GM19324 (cell line): Measurements from ENCODE around the gene USP17L30.
"Not testable (repeated sequence)": the region's sequence is repeated elsewhere in the genome, so short reads cannot be mapped to it uniquely, and the experiment has no call there.

Source experiments
- ATAC-seq: cut with Tn5 transposase; IDR thresholded peaks from one replicate; pipeline ENCODE4 v1.9.1; 2021; ENCODE audit warnings: mild to moderate bottlenecking, moderate library complexity; ENCODE audit not compliant: unreplicated experiment, low FRiP score

Gene USP17L30

DNA sequence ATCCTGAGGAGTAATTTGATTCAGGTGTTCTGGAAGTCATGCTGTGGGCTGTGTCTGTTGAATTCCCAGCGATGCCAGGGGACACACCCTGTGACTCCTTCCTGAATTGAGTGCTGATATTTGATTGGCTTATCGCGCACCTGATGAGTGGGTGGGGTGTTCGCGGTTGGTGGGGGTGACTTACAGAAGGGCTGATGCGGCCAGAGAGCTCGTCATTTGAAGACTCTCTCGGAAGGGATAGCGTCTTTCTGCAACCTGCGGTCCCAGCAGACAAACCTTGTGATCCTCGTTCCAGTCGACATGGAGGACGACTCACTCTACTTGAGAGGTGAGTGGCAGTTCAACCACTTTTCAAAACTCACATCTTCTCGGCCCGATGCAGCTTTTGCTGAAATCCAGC is at the start of gene USP17L30:
USP17L30 (plus strand) TSS at position 301 of the 400 bp plus-strand sequence; CDS start at position 301, 0 bp downstream.
- ATAC-seq = not testable (repeated sequence)

DNA sequence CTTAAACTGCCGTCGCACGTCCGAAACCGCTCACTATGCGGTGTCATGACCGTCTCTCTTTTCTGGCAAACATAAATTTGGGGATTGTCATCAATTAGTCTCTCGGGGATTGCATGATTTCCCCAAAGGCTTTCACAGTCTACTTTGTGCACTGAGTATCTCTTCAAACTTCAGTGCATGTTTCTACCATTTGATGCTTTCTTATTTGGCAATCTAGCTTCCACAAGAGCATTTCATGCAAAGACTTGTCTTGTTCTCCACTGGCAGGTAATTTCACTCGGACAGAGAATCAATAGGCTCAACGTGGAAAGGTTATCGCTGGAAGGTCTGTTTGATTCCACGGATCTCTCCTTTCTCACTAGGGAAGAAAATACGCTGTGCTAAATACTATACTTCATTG is 38.7 kb upstream of the USP17L30 start:
- not testable (repeated sequence) for ATAC-seq

- not testable (repeated sequence) for ATAC-seq
These were observed 38.1 kb upstream of the USP17L30 start, which contains the start of gene USP17L24 for GRCh38 chr4:9324865-9325264. Gene USP17L24, plus strand, starts transcription at chr4:9325165. Its CDS starts 0 bp downstream, at chr4:9325165.

DNA sequence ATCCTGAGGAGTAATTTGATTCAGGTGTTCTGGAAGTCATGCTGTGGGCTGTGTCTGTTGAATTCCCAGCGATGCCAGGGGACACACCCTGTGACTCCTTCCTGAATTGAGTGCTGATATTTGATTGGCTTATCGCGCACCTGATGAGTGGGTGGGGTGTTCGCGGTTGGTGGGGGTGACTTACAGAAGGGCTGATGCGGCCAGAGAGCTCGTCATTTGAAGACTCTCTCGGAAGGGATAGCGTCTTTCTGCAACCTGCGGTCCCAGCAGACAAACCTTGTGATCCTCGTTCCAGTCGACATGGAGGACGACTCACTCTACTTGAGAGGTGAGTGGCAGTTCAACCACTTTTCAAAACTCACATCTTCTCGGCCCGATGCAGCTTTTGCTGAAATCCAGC is 33.3 kb upstream of the USP17L30 start, which contains the start of gene USP17L25:
USP17L25 (plus strand) TSS at position 301 of the 400 bp plus-strand sequence; CDS start at position 301, 0 bp downstream.
- not testable (repeated sequence) for ATAC-seq

GRCh38 chr4:9334358-9334757 is 28.6 kb upstream of the USP17L30 start, which contains the start of gene USP17L26:
Gene USP17L26, plus strand, starts transcription at chr4:9334658. Its CDS starts 0 bp downstream, at chr4:9334658.
- not testable (repeated sequence) for ATAC-seq

GRCh38 chr4:9339103-9339502 is 23.8 kb upstream of the USP17L30 start, which contains the start of gene USP17L5:
Gene USP17L5, plus strand, starts transcription at chr4:9339403. Its CDS starts 0 bp downstream, at chr4:9339403.
- ATAC-seq = not testable (repeated sequence)

DNA sequence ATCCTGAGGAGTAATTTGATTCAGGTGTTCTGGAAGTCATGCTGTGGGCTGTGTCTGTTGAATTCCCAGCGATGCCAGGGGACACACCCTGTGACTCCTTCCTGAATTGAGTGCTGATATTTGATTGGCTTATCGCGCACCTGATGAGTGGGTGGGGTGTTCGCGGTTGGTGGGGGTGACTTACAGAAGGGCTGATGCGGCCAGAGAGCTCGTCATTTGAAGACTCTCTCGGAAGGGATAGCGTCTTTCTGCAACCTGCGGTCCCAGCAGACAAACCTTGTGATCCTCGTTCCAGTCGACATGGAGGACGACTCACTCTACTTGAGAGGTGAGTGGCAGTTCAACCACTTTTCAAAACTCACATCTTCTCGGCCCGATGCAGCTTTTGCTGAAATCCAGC is 19.1 kb upstream of the USP17L30 start, which contains the start of gene USP17L27:
USP17L27 (plus strand) TSS at position 301 of the 400 bp plus-strand sequence; CDS start at position 301, 0 bp downstream.
- ATAC-seq = not testable (repeated sequence)

DNA sequence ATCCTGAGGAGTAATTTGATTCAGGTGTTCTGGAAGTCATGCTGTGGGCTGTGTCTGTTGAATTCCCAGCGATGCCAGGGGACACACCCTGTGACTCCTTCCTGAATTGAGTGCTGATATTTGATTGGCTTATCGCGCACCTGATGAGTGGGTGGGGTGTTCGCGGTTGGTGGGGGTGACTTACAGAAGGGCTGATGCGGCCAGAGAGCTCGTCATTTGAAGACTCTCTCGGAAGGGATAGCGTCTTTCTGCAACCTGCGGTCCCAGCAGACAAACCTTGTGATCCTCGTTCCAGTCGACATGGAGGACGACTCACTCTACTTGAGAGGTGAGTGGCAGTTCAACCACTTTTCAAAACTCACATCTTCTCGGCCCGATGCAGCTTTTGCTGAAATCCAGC is 14.3 kb upstream of the USP17L30 start, which contains the start of gene USP17L28:
USP17L28 (plus strand) TSS at position 301 of the 400 bp plus-strand sequence; CDS start at position 301, 0 bp downstream.
- ATAC-seq = not testable (repeated sequence)

DNA sequence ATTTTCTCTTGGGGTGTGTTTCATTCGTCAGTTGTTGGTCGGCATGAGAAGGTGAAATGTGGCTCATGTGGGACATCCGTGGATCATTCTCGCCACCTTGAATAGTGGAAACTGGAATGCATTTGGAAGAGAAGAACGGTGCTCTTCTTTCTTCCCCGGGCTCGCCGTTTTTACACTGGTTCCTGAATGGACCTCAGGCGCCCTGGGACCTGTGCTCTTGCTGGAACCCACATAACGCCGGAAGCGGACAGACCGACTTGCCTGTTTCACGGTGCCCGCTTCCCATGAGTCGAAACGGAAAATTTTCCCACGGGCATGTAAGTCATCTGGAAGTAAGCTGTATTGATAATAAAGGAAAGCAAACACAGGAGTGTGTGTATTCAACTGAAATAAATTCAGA is 12.1 kb upstream of the USP17L30 start:
- not testable (repeated sequence) for ATAC-seq

DNA sequence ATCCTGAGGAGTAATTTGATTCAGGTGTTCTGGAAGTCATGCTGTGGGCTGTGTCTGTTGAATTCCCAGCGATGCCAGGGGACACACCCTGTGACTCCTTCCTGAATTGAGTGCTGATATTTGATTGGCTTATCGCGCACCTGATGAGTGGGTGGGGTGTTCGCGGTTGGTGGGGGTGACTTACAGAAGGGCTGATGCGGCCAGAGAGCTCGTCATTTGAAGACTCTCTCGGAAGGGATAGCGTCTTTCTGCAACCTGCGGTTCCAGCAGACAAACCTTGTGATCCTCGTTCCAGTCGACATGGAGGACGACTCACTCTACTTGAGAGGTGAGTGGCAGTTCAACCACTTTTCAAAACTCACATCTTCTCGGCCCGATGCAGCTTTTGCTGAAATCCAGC is 9.6 kb upstream of the USP17L30 start, which contains the start of gene USP17L29:
USP17L29 (plus strand) TSS at position 301 of the 400 bp plus-strand sequence; CDS start at position 301, 0 bp downstream.
- ATAC-seq = not testable (repeated sequence)

- not testable (repeated sequence) for ATAC-seq
These were observed 17.0 kb downstream of the USP17L30 start for GRCh38 chr4:9379881-9380280.

DNA sequence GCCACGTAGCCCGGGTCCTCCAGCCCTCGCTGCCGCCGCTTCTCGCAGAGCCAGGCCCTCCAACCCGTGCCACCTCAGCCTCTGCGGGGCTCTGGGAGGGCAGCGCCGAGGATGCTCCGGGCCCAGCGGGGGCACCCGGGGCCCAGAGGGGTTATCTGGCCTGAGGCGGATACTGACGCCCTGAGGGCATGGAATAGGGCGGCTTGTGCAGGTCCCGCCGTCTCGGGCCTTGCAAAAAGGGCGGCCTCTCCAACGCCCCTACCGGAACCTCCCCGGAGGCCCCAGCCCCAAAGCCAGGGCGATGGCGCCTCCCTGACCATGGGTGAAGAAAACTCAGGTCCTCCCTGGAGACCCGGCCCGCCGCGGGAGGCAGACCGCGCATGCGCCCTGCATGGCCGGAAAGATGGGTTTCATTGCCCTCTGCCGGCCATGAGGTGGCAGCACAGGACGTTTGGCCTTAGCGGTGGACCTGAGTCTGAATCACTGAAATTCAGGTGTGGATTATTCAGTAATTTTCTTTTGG is 18.1 kb downstream of the USP17L30 start:
- not testable (repeated sequence) for ATAC-seq

GRCh38 chr4:9384126-9384525 is 21.2 kb downstream of the USP17L30 start:
- ATAC-seq = no peak

DNA sequence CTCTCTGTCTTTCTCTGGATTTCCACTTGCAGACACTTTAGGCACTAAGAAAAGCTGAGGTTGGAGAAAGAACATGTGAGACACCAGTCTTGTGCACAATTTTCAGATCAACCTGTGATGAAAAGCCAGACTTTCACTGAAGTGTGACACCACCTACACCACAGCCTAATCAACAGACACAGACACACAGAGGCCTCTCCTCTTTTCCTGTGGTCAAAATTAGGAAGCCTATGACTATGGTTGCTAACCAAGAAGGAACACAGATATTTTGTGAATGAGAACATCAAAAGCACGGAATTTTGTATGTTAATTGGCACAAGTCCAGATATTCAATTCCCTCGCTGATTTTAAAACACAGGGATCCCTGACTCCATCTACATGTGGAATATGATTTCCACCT is 26.1 kb downstream of the USP17L30 start:
- ATAC-seq = not testable (repeated sequence)

DNA sequence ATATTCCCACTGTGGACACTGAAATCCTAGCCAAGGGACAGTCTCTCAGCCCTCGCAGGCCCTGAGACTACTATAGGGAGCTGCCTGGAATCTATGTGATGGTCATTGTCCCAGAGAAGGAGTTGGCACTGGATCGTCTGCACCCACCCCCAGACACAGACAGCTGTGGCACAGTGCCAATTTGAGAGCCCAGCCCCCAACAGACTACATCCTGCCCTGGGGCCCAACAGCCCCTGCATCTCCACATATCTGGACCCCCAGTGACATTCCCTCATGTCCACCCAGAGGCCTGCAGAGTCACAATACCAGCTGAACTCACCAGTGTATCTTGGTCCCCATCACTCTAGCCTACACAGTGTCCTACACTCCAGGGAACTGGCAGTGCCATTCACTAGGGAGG is 42.8 kb downstream of the USP17L30 start:
- not testable (repeated sequence) for ATAC-seq

- ATAC-seq = not testable (repeated sequence)
These were observed 43.6 kb downstream of the USP17L30 start for GRCh38 chr4:9406491-9406890.

DNA sequence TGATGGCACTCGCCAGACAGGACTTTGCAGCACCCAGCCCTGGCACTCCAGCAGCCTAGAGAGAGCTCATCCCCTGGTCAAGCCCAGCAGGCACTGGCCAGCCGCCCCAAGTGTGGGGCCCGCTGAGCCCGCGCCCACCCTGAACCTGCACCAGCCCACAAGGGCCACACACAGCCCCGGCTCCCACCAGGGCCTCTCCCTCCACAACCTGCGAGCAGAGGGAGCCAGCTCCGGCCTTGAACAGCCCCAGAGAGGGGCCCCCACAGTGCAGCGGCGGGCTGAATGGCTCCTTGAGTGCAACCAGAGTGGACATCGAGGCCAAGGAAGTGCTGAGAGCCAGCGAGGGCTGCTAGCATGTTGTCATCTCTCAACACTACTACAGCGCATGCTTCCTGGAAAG is 46.9 kb downstream of the USP17L30 start:
- no peak for ATAC-seq
